H1 (cell line): ENCODE measurements around the gene TNP1. TPM values are rescaled to one million over a fixed set of nuclear protein-coding genes. Genes with fewer than 3 reads are reported as not detected.

ENCODE experiments used
- RFX5 ChIP-seq: IDR thresholded peaks from 2 replicates; pipeline ENCODE4 v1.6.1; 2011; ENCODE audit warnings: low read depth, low read length, improper control_type of control experiment, borderline replicate concordance
- RXRA ChIP-seq: IDR thresholded peaks from 2 replicates; pipeline ENCODE4 v1.6.1; 2011; ENCODE audit warnings: low read depth, mild to moderate bottlenecking, low read length, moderate library complexity; ENCODE audit not compliant: insufficient read depth
- SP1 ChIP-seq: IDR thresholded peaks from 2 replicates; pipeline ENCODE4 v1.6.1; 2011; ENCODE audit warnings: low read depth, low read length
- TEAD4 ChIP-seq: IDR thresholded peaks from 2 replicates; pipeline ENCODE4 v1.6.1; 2012; ENCODE audit warnings: low read depth, low read length, inconsistent platforms, mixed read lengths
- polyA plus RNA-seq, 7 experiments: library from polyadenylated mRNA; depleted of rRNA in 3 of 7; stranded (reverse) in 5 of 7; unstranded in 2 of 7; fragments of >200 nt in 5 of 7; fragments of 200-250 nt in 2 of 7; gene quantifications; 1 replicate in 5 of 7; 2 replicates in 1 of 7; 4 replicates in 1 of 7; pipeline versions ENCODE4 v1.2.1 to v1.2.3, GENCODE V29; 2011 to 2013; ENCODE audit warnings: missing spikeins in 2 of 7, mixed read lengths in 2 of 7
- total RNA-seq: library from RNA; stranded (reverse); fragmentation: NEBNext Ultra II Directional; extraction: Animal tissue kit (Norgen Biotek cat#: 25700); gene quantifications from 2 replicates; pipeline ENCODE4 v1.2.1, GENCODE V29; 2021
- TF ChIP-seq, protein P1 (sequence below): IDR thresholded peaks from 2 replicates; pipeline ENCODE4 v1.6.1; 2011; ENCODE audit warnings: low read length, improper control_type of control experiment
- TF ChIP-seq, protein P2 (sequence below): IDR thresholded peaks from 2 replicates; pipeline ENCODE4 v1.6.1; 2012; ENCODE audit warnings: inconsistent platforms

Gene TNP1
- total and polyA plus RNA-seq, 2 of the 8 experiments (the other 6 are each of a cell fraction or from before 2014, with no cell fraction given) = not detected

DNA sequence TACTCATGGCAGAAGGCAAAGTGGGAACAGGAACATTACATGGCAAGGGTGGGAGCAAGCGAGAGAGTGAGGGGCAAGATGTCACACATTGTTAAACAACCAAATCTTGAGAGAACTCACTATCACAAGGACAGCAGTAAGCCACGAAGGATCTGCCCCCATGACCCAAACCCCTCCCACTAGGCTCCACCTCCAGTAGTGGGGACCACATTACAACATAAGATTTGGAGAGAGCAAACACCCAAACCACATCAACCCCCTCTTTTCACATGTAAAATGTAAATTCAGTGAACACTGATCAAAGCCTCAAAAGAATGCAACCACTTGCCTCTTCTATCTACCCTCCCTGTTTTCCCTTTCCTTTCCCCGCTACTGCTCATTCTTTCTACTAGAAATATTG is 43.6 kb upstream of the TNP1 start (continued):
- TF ChIP-seq, protein P1, sequence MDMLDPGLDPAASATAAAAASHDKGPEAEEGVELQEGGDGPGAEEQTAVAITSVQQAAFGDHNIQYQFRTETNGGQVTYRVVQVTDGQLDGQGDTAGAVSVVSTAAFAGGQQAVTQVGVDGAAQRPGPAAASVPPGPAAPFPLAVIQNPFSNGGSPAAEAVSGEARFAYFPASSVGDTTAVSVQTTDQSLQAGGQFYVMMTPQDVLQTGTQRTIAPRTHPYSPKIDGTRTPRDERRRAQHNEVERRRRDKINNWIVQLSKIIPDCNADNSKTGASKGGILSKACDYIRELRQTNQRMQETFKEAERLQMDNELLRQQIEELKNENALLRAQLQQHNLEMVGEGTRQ = no peak
- TF ChIP-seq SP1 = no peak
- no peak for TF ChIP-seq RXRA
- TF ChIP-seq, protein P2, sequence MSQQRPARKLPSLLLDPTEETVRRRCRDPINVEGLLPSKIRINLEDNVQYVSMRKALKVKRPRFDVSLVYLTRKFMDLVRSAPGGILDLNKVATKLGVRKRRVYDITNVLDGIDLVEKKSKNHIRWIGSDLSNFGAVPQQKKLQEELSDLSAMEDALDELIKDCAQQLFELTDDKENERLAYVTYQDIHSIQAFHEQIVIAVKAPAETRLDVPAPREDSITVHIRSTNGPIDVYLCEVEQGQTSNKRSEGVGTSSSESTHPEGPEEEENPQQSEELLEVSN = no peak
- TF ChIP-seq RFX5 = no peak
- no peak for TF ChIP-seq TEAD4
